Measurements from ENCODE around the gene TAS1R1. TPM values are rescaled to one million over a fixed set of nuclear protein-coding genes. Genes with fewer than 3 reads are reported as not detected.
A peak's percentile ranks its signal among the peaks of the same experiment; 100 is the strongest.
"Not testable (repeated sequence)": the region's sequence is repeated elsewhere in the genome, so short reads cannot be mapped to it uniquely, and the experiment has no call there.

TAS1R1 gene
- total and polyA plus RNA-seq, 9 of the 15 experiments (the other 6 are each of a cell fraction or from before 2014, with no cell fraction given): 0.06 TPM; not detected in 8

DNA sequence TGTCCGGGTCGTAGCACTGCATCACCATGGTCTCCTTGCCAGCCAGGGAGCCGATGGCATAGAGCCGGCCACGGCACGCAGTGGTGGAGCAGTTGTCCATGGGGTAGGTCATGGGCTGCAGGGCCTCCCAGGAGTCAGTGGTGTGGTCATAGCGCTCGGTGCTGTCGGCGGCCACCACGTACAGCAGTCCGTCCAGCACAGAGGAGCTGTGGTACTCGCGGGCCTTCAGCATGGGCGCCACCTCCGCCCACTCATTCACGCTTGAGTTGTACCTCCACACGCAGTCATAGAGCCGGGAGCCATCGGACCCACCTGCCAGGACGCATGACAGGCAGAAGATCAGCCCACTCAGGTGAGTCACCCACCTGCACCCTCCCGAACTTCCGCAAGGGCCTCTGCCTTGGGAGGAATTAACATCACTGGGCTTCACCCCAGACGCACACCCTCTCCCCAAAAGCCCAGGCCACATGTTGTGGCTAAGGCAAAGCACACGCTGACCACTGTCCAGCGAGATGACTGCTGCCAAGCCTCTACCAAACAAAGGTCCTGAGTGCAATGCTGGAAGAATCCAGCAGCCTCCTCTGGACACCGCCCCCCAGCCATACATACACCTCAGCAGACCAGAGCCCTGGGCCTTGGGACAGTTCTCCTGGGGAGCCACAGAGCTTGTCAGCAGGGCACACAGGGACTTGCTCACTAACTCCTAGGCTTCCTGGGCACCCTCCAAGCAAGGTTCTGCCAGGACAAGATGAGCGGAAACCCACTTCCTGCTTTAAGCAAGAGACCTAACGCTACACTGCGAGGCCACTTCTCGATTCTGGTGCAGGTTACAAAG, 44.3 kb downstream of the TAS1R1 start (continued):
- TF ChIP-seq, protein P1, sequence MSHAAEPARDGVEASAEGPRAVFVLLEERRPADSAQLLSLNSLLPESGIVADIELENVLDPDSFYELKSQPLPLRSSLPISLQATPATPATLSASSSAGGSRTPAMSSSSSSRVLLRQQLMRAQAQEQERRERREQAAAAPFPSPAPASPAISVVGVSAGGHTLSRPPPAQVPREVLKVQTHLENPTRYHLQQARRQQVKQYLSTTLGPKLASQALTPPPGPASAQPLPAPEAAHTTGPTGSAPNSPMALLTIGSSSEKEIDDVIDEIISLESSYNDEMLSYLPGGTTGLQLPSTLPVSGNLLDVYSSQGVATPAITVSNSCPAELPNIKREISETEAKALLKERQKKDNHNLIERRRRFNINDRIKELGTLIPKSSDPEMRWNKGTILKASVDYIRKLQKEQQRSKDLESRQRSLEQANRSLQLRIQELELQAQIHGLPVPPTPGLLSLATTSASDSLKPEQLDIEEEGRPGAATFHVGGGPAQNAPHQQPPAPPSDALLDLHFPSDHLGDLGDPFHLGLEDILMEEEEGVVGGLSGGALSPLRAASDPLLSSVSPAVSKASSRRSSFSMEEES (CRISPR knock-in tag; IDR thresholded peaks at IDR 0.05): no peak
- TF ChIP-seq, protein P2, sequence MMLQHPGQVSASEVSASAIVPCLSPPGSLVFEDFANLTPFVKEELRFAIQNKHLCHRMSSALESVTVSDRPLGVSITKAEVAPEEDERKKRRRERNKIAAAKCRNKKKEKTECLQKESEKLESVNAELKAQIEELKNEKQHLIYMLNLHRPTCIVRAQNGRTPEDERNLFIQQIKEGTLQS (IDR thresholded peaks at IDR 0.05): peak; percentile 21; the same call in 1 of the 2 replicates
- TF ChIP-seq, protein P2 (CRISPR knock-in tag; conservative IDR thresholded peaks at IDR 0.05): no peak
- TF ChIP-seq ZBED1 (IDR thresholded peaks at IDR 0.05) (no peak), HDAC1 (IDR thresholded peaks at IDR 0.05) (no peak), HMGN3 (IDR thresholded peaks at IDR 0.05; ENCODE audit: borderline replicate concordance, extremely low read depth, insufficient read length, low read depth, low read length) (peak; percentile 22)
- TF ChIP-seq, protein P3, sequence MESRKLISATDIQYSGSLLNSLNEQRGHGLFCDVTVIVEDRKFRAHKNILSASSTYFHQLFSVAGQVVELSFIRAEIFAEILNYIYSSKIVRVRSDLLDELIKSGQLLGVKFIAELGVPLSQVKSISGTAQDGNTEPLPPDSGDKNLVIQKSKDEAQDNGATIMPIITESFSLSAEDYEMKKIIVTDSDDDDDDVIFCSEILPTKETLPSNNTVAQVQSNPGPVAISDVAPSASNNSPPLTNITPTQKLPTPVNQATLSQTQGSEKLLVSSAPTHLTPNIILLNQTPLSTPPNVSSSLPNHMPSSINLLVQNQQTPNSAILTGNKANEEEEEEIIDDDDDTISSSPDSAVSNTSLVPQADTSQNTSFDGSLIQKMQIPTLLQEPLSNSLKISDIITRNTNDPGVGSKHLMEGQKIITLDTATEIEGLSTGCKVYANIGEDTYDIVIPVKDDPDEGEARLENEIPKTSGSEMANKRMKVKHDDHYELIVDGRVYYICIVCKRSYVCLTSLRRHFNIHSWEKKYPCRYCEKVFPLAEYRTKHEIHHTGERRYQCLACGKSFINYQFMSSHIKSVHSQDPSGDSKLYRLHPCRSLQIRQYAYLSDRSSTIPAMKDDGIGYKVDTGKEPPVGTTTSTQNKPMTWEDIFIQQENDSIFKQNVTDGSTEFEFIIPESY (CRISPR knock-in tag; IDR thresholded peaks at IDR 0.05): peak; percentile 92
- TF ChIP-seq, protein P4, sequence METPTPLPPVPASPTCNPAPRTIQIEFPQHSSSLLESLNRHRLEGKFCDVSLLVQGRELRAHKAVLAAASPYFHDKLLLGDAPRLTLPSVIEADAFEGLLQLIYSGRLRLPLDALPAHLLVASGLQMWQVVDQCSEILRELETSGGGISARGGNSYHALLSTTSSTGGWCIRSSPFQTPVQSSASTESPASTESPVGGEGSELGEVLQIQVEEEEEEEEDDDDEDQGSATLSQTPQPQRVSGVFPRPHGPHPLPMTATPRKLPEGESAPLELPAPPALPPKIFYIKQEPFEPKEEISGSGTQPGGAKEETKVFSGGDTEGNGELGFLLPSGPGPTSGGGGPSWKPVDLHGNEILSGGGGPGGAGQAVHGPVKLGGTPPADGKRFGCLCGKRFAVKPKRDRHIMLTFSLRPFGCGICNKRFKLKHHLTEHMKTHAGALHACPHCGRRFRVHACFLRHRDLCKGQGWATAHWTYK (CRISPR knock-in tag; IDR thresholded peaks at IDR 0.05): no peak

DNA sequence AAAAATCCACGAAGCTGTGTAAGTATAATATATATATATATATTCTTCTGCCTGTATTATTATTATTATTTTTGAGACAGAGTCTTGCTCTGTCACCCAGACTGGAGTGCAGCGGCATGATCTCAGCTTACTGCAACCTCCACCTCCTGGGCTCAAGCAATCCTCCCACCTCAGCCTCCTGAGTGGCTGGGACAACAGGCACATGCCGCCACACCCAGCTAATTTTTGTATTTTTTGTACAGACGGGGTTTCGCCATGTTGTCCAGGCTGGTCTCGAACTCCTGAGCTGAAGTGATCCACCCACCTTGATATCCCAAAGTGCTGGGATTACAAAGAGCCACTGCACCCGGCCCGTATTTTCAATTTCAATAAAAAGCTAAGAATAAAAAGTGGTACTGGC, 44.9 kb downstream of the TAS1R1 start:
- intact Hi-C loops (cut with micrococcal nuclease): loop anchor here (2.0 kb wide), 1 partner anchor 19 kb away; no protein-coding TSS in a partner anchor

More for the DNA sequence above, 44.9 kb downstream of the TAS1R1 start:
- peak overlapping the region; percentile 89 for H3K4me3 ChIP-seq
- H3K27ac ChIP-seq (ENCODE audit: extremely low read depth, low read depth, low read length): peak overlapping the region; percentile 99
- peaks cover 23% of the 10 kb centered on the region for H3K9me1 ChIP-seq (ENCODE audit: control insufficient read depth, insufficient read depth, low read length)
- FAIRE-seq; in situ Hi-C loops (cut with MboI); CTCF ChIA-PET (ENCODE audit: low intra/inter-chr PET ratio); H3K9me3 ChIP-seq (replicated peaks; ENCODE audit: control insufficient read depth, insufficient read depth, low read depth, low read length); H2AFZ ChIP-seq (ENCODE audit: low read depth, low read length); H3K27me3 ChIP-seq (ENCODE audit: control insufficient read depth in 2 of 2, insufficient read depth in 2 of 2, low read length in 2 of 2); DNase-seq (ENCODE audit: extremely low read depth in 1 of 4, low spot score in 3 of 4); BruUV-seq (replicated peaks); ATAC-seq: not testable (repeated sequence)
- WGBS (ENCODE audit: insufficient coverage, low coverage, missing lambda C conversion rate): 22% methylated on average over 8 of the region's 8 CpGs
- POLR2A ChIA-PET: interaction anchor here (0.6 to 10.7 kb wide), 17 partner anchors 7 to 1213 kb away, joined by 3 to 221 read pairs (median 4); partner anchors contain the start of genes PHF13 and ZBTB48
- peak overlapping the region; percentile 93 to 100 for H3K9ac ChIP-seq (ENCODE audit: insufficient read depth in 1 of 2, low read depth in 2 of 2, low read length in 2 of 2)
- peaks cover 56% of the 10 kb centered on the region for H3K36me3 ChIP-seq (ENCODE audit: control insufficient read depth, insufficient read depth, low read length)
- peaks cover 38 to 68% of the 10 kb centered on the region in 2 experiments for H3K4me1 ChIP-seq (replicated peaks in 1 of 2; ENCODE audit: control insufficient read depth in 2 of 2, insufficient read depth in 2 of 2, low read length in 2 of 2)
- peaks cover 50% of the 10 kb centered on the region for H4K20me1 ChIP-seq (replicated peaks; ENCODE audit: control insufficient read depth, insufficient read depth, low read length)
- peak overlapping the region; percentile 99 for H3K4me2 ChIP-seq (ENCODE audit: insufficient read depth, low read length)
- peaks cover 74% of the 10 kb centered on the region for H3K79me2 ChIP-seq (ENCODE audit: control insufficient read depth, insufficient read depth, low read length)
